DMS153 (cell line): ENCODE results near the gene GGTLC3.
"Not testable (repeated sequence)": the region's sequence is repeated elsewhere in the genome, so short reads cannot be mapped to it uniquely, and the experiment has no call there.

Experiments used
- DNase-seq: peaks from one replicate; lab custom pipeline; 2025; lab: John Stamatoyannopoulos, UW

Gene GGTLC3

DNA sequence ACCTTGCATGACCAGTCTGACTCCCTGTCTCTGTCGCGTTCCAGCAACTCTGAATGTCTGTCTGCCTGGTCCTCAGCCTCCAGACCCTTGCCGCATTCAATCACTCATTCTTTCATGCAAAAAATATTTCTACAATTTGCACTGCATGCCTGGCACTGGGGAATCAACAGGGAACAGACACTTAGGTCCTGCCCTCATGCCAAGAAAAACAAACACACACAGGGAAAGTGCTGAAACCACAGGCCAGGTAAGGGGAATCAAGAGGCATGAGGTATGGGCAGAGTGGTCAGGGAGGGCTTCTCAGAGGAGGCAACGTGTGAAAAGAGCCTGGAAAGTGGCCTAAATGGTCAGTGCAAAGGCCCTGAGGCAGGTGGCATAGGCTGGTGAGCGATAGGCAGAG, at the start of gene GGTLC3:
Gene GGTLC3 (minus strand): TSS at position 101 of the 400 bp plus-strand sequence. CDS start 264 bp downstream, outside the sequence.
- not testable (repeated sequence) for DNase-seq

GRCh38 chr22:18560099-18560974, 42.4 kb upstream of the GGTLC3 start:
- DNase-seq: not testable (repeated sequence)

DNA sequence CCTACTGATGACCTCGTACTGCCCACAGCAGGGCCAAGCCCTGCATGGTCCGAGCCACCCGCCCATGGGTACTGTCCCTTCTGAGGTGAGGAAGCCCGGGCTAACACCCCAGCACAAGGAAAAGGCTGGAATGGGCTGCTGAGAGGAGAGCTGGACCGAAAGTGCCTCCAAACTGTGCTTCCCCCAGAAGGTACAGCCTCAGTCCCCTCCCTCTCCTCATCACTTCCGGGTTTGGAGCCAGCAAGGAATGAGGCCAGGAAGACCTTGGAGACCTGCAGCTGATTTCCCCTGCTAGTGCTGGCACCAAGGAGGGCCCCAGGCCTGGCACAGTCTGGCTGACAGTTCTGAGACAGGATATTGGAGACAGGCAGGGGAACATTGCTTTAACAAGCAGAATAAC, 41.0 kb upstream of the GGTLC3 start:
- DNase-seq: not testable (repeated sequence)

DNA sequence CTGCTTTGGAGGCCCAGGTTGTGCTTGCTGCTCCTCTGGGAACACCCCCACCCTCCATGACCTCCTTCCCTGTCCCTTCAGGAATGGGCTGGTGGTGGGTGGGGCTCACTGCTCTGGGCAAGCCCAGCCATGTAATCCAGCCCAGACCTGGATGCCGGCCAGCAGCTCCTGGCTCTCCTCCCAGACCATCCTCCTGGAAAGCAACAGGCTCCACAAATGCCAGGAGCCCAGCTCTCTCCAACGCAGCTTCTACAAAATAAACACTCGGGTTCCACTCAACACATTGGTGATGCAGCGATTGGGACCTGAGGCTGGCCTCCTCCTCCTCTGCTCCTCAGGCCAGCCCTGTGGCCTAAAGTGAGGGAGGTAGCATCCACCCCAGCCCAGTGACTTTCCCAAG, 40.6 kb upstream of the GGTLC3 start:
- DNase-seq: not testable (repeated sequence)

- DNase-seq: not testable (repeated sequence)
These were observed 36.6 kb upstream of the GGTLC3 start for GRCh38 chr22:18554280-18555256.

GRCh38 chr22:18552839-18553597, 35.1 kb upstream of the GGTLC3 start:
- not testable (repeated sequence) for DNase-seq

DNA sequence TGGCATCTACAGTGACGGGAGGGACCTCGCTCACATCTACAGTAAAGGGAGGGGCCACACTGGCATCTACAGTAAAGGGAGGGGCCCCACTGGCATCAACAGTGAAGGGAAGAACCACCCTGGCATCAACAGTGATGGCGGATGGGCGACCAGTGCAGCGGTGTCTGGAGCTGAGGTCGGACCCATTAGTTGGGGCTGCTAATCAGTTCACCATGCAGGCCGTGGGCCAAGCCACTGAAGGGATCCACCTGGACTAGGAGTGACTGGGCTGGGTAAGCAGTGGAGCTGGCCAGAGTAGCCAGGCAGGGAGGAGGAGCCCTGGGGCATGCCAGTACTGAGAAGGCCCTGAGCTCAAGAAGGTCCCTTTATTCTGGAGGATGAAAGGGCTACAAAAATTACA, 33.1 kb upstream of the GGTLC3 start:
- DNase-seq: not testable (repeated sequence)

- not testable (repeated sequence) for DNase-seq
These were observed 31.7 kb upstream of the GGTLC3 start for GRCh38 chr22:18549458-18550179.

- not testable (repeated sequence) for DNase-seq
These were observed 26.7 kb upstream of the GGTLC3 start for GRCh38 chr22:18544615-18545014.

GRCh38 chr22:18543400-18543799, 25.4 kb upstream of the GGTLC3 start:
- DNase-seq: not testable (repeated sequence)

- not testable (repeated sequence) for DNase-seq
These were observed 22.0 kb upstream of the GGTLC3 start for GRCh38 chr22:18539994-18540393.

GRCh38 chr22:18534315-18534714, 16.4 kb upstream of the GGTLC3 start:
- DNase-seq: not testable (repeated sequence)

DNA sequence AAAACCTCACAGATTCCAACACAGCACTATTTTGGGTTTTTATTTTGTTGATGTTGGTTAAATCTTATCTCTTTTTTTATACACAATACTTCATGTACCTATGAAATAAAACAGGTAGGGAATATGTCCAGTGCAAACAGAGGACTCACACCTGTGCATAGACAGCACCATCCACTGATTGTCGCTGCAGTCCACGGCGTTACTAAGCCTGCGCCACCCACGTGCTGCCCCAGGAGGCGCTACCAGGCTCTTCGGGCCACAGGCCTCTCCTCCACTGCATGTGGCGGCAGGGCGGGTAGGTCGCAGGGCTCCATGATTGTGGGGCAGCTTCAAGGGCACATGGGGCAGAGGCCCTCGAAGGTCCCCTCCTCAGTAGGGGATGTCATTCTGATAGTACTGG, 15.7 kb upstream of the GGTLC3 start:
- not testable (repeated sequence) for DNase-seq

DNA sequence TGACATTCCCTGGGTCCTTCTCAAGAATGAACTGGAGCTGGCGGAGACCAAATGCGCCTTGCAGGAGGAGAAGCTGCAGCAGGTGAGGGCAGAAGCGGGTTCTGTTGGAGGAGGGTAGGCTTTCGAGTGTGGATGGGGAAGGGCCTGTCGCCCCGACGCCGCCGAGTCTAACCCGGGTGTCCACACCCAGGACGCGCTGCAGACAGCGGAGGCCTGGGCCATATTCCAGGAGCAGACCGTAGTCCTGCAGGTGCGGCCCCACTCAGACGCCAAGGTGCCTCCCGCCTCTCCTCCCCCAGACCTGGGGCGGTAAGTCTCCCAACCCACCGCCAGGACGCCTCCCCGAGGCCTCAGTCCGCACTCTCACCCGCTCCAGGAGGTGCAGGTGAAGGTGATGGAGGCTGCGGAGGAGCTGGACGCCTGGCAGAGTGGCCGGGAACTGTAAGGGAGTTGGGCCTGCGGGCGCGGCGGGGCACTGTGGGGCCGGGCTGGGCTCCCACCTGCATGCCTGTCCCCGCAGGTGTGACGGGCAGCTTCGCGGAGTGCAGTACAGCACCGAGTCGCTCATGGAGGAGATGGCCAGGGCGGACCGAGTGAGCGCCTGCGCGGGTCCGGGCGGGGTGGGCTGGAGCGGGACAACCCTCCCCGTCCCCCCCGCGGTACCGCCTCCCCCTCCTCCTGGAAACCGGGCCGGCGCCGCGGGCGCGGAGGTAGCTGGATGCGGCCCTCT, 11.6 kb upstream of the GGTLC3 start:
- not testable (repeated sequence) for DNase-seq

GRCh38 chr22:18528597-18529415, 10.8 kb upstream of the GGTLC3 start:
- DNase-seq: not testable (repeated sequence)

DNA sequence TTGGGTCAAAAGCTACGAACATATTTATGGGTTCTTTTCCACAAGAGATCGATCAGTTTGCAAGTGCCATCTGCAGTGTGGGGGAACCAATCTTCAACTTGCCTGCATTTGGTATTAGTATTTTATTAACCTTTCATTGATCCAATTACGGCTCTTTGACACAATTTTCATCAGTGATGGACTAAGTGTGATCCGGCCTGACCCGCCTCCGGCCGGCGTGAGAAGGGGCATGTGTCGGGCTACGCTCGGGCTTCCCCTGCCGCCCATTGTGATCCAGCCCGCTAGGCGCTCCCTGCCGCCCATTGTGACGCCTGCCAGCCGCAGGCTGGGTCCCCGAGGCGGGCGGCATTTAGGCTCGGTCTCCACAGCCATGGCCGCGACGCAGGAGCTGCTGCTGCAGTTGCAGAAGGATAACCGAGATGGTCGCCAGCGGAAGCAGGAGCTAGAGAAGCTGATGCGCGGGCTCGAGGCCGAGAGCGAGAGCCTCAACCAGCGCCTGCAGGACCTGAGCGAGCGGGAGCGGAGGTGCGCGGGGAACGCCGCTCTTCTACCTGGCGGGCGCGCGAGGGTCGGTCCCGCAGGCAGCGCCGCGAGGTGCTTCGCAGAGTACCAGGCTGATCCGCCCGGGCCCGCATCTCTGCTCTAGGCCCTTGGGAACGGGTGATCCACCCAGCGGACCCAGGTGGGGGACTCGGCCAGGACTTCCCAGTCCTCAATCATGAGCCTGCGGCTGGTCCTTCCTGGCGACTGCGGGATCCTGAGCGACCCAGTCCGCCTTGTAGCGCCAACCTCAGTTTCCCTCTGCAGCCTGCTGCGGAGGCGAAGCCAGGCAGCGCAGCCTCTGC, 10.0 kb upstream of the GGTLC3 start, which contains the start of gene TMEM191B:
Gene TMEM191B (plus strand): TSS at position 51 of the 845 bp plus-strand sequence. CDS start 179 bp downstream, at position 230.
- not testable (repeated sequence) for DNase-seq

GRCh38 chr22:18523328-18523727, 5.4 kb upstream of the GGTLC3 start:
- DNase-seq: not testable (repeated sequence)

- not testable (repeated sequence) for DNase-seq
These were observed 4.8 kb upstream of the GGTLC3 start for GRCh38 chr22:18522762-18523161.
